Cardiac muscle cell (in vitro differentiated cells and primary cell): ENCODE data around the gene ZNF689. TPM values are rescaled to one million over a fixed set of nuclear protein-coding genes. Genes with fewer than 3 reads are reported as not detected.
"Not testable (repeated sequence)": the region's sequence is repeated elsewhere in the genome, so short reads cannot be mapped to it uniquely, and the experiment has no call there.

Experiments
- DNase-seq, 2 donors: peaks; one replicate each; pipeline versions ENCODE4 v3.0.0 to v3.0.0-alpha.2; 2010 to 2017; ENCODE audit warnings: low read depth in 1 of 2, low spot score in 1 of 2
- H3K27ac ChIP-seq: fragments of 200-600 bp; sonication (generic); 2 replicates; pipeline ENCODE4 v1.5.1; 2016
- H3K27me3 ChIP-seq: fragments of 200-600 bp; sonication (generic); 2 replicates; pipeline ENCODE4 v1.6.0; 2016; ENCODE audit warnings: control low read depth
- H3K36me3 ChIP-seq: fragments of 200-600 bp; sonication (generic); 2 replicates; pipeline ENCODE4 v1.5.1; 2016; ENCODE audit warnings: control low read depth
- H3K4me1 ChIP-seq: fragments of 200-600 bp; sonication (generic); 2 replicates; pipeline ENCODE4 v1.8.1; 2017; ENCODE audit warnings: low read depth, mild to moderate bottlenecking, mixed run types
- H3K4me3 ChIP-seq: fragments of 200-600 bp; sonication (generic); 2 replicates; pipeline ENCODE4 v1.5.1; 2016; ENCODE audit warnings: mild to moderate bottlenecking
- H3K9me3 ChIP-seq: fragments of 200-600 bp; sonication (generic); 2 replicates; pipeline ENCODE4 v1.5.1; 2017; ENCODE audit warnings: low read depth, mild to moderate bottlenecking, control low read depth
- CTCF ChIP-seq: IDR thresholded peaks from 2 replicates; pipeline ENCODE4 v1.5.1; 2012; ENCODE audit warnings: low read depth, mild to moderate bottlenecking, low read length
- polyA plus RNA-seq: library from polyadenylated mRNA; unstranded; fragments of >200 nt; fragmentation: Nextera tagmentation; extraction: Ambion mirVana; gene quantifications from 2 replicates; pipeline ENCODE4 v1.2.1, GENCODE V29; 2016
- total RNA-seq: library from RNA; depleted of rRNA; stranded (reverse); fragments of >200 nt; gene quantifications from 2 replicates; pipeline ENCODE4 v1.2.3, GENCODE V29; 2016

The ZNF689 gene
- total and polyA plus RNA-seq, 2 experiments from 2014 or later, result 11.3 to 19.5 TPM

GRCh38 chr16:30601966-30602365 is 8.2 kb downstream of the ZNF689 start:
- DNase-seq, result no peak
- no peaks in the 10 kb centered on the region for H3K27me3 ChIP-seq
- TF ChIP-seq CTCF, result no peak
- H3K9me3 ChIP-seq, result no peaks in the 10 kb centered on the region
- peak overlapping the region; percentile 10 for H3K27ac ChIP-seq
- H3K4me1 ChIP-seq, result no peaks in the 10 kb centered on the region
- peaks cover 12% of the 10 kb centered on the region for H3K36me3 ChIP-seq
- H3K4me3 ChIP-seq, result no peak overlapping the region

- no peaks in the 10 kb centered on the region for H3K4me1 ChIP-seq
- no peak for TF ChIP-seq CTCF
- H3K36me3 ChIP-seq, result peaks cover 10% of the 10 kb centered on the region
- no peak for DNase-seq
- H3K27ac ChIP-seq, result no peak overlapping the region
- H3K4me3 ChIP-seq, result no peak overlapping the region
- H3K27me3 ChIP-seq, result no peaks in the 10 kb centered on the region
- no peaks in the 10 kb centered on the region for H3K9me3 ChIP-seq
These were observed 9.3 kb downstream of the ZNF689 start for GRCh38 chr16:30600929-30601328.

GRCh38 chr16:30600215-30600614 is 10.0 kb downstream of the ZNF689 start:
- no peak for TF ChIP-seq CTCF
- H3K4me3 ChIP-seq, result no peak overlapping the region
- no peak overlapping the region for H3K27ac ChIP-seq
- H3K4me1 ChIP-seq, result no peaks in the 10 kb centered on the region
- no peaks in the 10 kb centered on the region for H3K27me3 ChIP-seq
- no peaks in the 10 kb centered on the region for H3K9me3 ChIP-seq
- peaks cover 9% of the 10 kb centered on the region for H3K36me3 ChIP-seq
- no peak for DNase-seq

- H3K36me3 ChIP-seq, result no peaks in the 10 kb centered on the region
- H3K4me3 ChIP-seq, result no peak overlapping the region
- no peaks in the 10 kb centered on the region for H3K27me3 ChIP-seq
- no peaks in the 10 kb centered on the region for H3K9me3 ChIP-seq
- no peak overlapping the region for H3K27ac ChIP-seq
- no peak for DNase-seq
- H3K4me1 ChIP-seq, result no peaks in the 10 kb centered on the region
- no peak for TF ChIP-seq CTCF
These were observed 17.3 kb downstream of the ZNF689 start for GRCh38 chr16:30592871-30593270.

- not testable (repeated sequence) for DNase-seq, H3K27ac ChIP-seq, H3K27me3 ChIP-seq, H3K4me1 ChIP-seq, H3K9me3 ChIP-seq, H3K4me3 ChIP-seq, H3K36me3 ChIP-seq
These were observed 19.3 kb downstream of the ZNF689 start for GRCh38 chr16:30590869-30591268.

- not testable (repeated sequence) for H3K27ac ChIP-seq, H3K27me3 ChIP-seq, H3K4me1 ChIP-seq, H3K36me3 ChIP-seq, H3K9me3 ChIP-seq, H3K4me3 ChIP-seq, DNase-seq
These were observed 20.6 kb downstream of the ZNF689 start for GRCh38 chr16:30589582-30589981.

- H3K36me3 ChIP-seq, result peaks cover 4% of the 10 kb centered on the region
- no peaks in the 10 kb centered on the region for H3K9me3 ChIP-seq
- no peaks in the 10 kb centered on the region for H3K4me1 ChIP-seq
- no peak overlapping the region for H3K4me3 ChIP-seq
- H3K27me3 ChIP-seq, result no peaks in the 10 kb centered on the region
- DNase-seq, result no peak
- TF ChIP-seq CTCF, result no peak
- no peak overlapping the region for H3K27ac ChIP-seq
These were observed 21.5 kb downstream of the ZNF689 start for GRCh38 chr16:30588651-30589050.
